Stimulated activated CD4-positive, alpha-beta T cell treated with anti-CD3 and anti-CD28 coated beads, Interleukin-4, amount 100 ng/mL, for 24 hours (primary cell): ENCODE data around the gene STX10.
A peak's percentile ranks its signal among the peaks of the same experiment; 100 is the strongest.
"Not testable (repeated sequence)": the region's sequence is repeated elsewhere in the genome, so short reads cannot be mapped to it uniquely, and the experiment has no call there.

ENCODE experiments used
- DNase-seq: peaks from one replicate; pipeline ENCODE4 v3.0.0-alpha.2; 2020

The STX10 gene, protein sequence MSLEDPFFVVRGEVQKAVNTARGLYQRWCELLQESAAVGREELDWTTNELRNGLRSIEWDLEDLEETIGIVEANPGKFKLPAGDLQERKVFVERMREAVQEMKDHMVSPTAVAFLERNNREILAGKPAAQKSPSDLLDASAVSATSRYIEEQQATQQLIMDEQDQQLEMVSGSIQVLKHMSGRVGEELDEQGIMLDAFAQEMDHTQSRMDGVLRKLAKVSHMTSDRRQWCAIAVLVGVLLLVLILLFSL

DNA sequence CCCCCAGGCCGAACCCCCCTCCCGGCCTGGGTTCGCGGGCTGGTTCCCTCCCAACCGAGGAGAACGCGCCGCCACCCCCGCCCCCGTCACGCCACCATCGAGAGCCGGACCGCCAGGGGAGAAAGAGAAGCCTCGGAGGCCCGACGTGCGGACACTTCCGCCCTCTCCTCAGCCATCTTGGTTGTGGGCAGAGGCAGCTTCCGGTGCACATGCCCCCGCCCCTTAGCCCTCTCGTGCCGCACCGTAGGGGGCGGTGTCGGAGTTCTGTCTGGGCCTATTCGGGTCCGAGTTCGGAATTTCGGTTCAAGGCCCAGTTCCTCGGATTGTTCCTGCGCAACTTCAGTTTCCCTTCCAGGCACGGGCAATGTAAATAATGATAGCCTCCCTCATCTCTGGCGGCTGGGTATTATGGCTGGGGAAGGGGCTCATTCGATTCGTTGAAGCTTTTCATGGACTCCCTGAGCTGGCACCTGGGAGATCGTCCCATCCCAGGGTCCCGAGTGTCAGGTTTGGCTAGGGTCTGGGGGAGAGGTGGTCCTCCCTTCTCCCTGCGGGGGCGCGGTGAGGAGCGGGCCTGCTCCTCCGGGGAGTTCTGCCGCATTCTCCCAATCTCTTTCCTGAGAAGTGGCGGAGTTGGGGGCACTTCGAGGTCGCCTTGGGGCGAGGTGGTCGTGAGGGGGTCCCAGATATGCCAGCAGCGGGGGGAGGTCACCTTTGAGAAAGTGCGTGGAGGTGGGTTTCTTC, at the start of gene STX10, which contains the start of gene IER2:
STX10 (minus strand) TSS at position 189 of the 744 bp plus-strand sequence. CDS start 202 bp downstream, outside the sequence.
IER2 (plus strand) TSS at position 225 of the 744 bp plus-strand sequence. CDS start 2,776 bp downstream, outside the sequence.
- peak; percentile 94 for DNase-seq

DNA sequence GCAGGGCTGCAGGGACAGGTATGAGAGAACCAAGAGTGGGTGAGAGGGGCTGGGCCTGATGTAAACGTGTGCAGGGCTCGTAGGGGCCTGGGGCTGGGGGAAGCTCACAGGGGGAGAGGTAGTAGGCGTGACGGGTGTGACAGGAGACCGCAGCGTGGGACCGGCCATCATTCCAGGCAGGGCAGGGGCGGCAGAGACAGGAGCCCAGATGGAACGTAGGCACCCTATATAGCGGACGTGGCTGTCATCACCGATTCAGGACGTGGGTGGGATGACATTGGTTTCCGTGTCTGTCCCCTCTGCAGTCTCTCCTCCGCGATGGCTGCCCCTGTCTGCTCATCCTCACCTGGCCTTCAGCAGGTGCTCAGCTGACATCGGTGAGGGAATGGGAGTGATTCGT, 48.5 kb upstream of the STX10 start:
- DNase-seq: no peak

DNA sequence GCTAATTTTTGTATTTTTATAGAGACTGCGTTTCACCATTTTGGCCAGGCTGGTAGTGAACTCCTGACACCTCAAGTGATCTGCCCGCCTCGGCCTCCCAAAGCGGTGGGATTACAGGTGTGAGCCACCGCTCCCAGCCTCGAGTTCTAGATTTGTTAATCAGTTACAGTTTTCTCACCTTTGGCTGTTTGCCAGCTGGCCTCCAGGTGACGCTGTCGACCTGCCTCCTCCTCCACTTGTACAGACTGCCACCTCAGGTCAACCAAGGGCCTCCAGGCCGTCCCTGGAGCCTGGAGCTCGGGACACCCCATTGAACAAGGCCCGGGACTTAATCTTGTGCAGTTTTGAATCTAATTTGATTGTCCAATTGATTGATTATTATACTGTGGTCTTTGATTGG, 45.5 kb upstream of the STX10 start:
- DNase-seq: peak; percentile 65

DNA sequence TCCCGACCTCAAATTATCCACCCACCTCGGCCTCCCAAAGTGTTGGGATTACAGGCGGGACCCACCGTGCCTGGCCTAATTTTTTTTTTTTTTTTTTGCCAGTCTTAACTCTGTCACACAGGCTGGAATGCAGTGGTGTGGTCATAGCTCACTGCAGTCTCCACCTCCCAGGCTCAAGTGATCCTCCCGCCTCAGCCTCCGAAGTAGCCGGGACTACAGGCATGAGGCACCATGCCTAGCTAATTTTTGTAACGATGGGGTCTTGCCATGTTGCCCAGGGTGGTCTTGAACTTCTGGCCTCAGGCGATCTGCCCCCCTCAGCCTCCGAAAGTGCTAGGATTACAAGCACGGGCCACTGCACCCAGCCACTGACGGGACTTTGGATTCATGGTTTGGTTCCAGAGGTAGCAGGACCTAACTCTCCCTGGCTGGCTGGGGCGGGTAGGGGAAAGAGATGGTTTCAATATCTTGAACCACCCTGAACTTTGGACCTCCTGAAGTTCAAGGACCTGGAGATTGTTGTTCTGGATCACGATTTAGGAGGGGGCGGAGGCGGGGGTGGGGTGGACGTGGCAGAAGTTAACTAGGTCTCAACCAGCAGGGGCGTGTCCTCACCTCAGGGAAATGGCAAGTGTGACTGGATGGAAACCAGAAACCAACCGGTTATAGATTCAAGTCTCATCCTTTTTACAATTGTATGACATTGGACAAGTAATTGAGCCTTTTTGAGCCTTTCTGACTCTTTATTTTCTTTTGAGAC, 40.8 kb upstream of the STX10 start:
- peak; percentile 28 for DNase-seq

DNA sequence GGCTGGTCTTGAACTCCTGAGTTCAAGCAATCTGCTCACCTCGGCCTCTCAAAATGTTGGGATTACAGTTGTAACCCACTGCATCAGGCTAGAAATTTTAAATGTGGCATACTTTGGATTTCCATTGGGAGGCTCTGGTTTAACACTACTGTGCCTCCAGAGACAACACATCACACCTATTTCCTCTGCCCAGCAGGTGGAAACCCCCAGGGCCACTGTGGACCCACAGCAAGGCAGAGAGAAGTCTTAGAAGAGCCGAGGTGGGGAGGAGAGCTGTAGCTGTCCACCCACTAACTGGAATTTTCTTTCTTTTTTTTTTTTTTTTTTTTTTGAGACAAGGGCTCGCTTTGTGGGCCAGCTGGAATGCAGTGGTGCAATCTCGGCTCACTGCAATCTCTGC, 39.4 kb upstream of the STX10 start:
- DNase-seq: no peak

DNA sequence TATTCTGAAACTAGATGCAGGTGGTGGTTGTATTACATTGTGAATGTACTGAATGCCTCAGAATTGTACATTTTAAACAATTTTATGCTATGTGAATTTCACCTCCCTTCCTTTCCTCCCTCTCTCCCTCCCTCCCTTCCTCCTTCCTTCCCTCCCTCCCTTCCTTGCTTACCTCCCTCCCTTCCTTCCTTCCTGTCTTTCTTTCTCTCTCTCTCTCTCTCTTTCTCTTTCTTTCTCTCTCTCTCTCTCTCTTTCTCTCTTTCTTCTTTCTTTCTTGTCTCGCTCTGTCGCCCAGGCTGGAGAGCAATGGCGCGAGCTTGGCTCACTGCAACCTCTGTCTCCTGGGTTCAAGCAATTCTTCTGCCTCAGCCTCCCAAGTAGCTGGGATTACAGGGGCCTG, 37.2 kb upstream of the STX10 start:
- no peak for DNase-seq

DNA sequence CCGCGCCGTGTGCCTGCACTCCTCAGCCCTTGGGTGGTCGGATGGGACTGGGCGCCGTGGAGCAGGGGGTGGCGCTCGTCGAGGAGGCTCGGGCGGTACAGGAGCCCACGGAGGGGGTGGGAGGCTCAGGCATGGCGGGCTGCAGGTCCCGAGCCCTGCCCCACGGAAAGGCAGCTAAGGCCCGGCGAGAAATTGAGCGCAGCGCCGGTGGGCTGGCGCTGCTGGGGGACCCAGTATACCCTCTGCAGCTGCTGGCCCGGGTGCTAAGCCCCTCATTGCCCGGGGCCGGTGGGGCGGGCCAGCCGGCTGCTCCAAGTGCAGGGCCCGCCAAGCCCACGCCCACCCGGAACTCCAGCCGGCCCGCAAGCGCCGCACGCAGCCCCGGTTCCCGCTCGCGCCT, 36.5 kb upstream of the STX10 start:
- DNase-seq: not testable (repeated sequence)

DNA sequence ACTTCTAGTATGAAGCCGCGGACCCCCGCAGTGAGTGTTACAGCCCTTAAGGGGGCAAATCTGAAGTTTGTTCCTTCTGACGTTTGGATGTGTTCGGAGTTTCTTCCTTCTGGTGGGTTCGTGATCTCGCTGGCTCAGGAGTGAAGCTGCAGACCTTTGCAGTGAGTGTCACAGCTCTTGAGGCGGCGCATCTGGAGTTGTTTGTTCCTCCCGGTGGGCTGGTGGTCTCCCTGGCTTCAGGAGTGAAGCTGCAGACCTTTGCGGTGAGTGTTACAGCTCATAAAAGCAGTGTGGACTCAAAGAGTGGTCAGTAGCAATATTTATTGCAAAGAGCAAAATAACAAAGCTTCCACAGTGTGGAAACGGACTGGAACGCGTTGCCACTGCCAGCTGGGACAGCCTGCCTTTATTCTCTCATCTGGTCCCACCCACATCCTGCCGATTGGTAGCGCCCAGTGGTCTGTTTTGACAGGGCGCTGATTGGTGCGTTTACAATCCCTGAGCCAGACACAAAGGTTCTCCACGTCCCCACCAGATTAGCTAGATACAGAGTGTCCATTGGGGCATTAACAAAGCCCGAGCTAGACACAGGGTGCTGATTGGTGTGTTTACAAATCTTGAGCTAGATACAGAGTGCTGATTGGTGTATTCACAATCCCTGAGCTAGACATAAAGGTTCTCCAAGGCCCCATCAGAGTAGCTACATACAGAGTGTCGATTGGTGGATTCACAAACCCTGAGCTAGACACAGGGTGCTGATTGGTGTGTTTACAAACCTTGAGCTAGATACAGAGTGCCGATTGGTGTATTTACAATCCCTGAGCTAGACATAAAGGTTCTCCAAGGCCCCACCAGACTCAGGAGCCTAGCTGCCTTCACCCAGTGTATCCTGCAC, 35.8 kb upstream of the STX10 start:
- DNase-seq: not testable (repeated sequence)

DNA sequence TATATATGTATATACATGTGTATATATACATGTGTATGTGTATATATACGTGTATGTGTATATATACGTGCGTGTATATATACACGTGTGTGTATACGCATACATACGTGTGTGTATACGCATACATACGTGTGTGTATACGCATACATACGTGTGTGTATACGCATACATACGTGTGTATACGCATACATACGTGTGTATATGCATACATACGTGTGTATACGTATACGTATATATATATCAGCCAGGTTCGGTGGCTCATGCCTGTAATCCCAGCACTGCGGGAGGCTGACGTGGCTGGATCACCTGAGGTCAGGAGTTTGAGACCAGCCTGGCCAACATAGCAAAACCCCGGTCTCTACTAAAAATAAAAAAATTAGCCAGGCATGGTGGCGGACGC, 34.8 kb upstream of the STX10 start:
- DNase-seq: not testable (repeated sequence)

DNA sequence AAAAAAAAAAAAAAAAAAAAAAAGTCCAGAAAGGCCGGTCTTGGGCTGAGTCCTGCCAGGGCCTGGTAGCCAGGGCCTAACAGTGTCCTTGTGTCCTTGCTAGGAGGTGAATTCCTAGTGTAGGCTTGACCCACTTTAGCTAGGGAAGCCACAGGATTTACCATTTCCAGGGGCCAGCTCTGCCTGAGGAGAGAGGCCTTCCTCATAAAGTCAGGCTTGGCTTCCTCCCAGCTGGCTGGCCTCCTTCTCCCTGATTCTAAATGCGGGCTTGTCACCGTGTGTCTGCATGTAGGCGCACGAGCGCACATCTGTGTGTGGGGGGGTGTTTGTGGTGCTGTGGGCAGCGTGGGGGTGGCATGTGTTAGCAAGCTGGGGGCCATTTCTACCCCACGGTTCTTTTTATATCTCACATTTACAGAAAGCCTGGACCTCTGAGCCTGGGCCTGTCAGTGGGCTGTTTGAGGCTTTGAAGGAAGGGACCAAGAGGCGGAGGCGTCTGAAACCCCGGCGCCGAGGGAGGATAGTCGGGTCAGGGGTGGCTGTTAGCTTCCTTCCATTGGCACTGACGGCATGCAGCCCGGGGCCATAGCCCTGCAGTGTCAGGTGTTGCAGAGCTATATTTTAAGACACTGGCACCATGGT, 31.7 kb upstream of the STX10 start:
- peak; percentile 39 for DNase-seq

DNA sequence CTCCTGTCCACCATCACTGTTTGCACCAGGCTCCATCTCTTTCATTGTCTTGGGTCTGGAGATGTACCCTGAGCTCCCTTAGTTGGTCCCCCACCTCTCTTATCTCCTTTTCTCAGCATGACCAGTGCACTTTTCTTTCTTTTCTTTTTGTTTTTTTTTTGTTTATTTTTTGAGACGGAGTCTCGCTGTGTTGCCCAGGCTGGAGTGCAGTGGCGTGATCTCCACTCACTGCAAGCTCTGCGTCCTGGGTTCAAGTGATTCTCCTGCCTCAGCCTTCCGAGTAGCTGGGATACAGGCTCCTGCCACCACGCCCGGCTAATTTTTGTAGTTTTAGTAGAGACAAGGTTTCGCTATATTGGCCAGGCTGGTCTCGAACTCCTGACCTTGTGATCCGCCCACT, 28.1 kb upstream of the STX10 start:
- not testable (repeated sequence) for DNase-seq

DNA sequence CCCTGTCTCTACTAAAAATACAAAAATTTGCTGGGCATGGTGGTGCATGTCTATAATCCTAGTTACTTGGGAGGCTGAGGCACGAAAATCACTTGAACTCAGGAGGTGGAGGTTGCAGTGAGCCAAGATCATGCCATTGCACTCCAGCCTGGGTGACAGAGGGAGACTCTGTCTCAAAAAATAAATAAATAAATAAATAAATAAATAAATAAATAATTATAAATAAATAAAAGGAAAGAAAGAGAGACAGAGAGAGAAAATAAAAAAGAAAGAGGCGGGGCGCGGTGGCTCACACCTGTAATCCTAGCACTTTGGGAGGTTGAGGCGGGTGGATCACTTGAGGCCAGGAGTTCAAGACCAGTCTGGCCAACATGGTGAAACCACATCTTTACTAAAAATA, 27.4 kb upstream of the STX10 start:
- not testable (repeated sequence) for DNase-seq

DNA sequence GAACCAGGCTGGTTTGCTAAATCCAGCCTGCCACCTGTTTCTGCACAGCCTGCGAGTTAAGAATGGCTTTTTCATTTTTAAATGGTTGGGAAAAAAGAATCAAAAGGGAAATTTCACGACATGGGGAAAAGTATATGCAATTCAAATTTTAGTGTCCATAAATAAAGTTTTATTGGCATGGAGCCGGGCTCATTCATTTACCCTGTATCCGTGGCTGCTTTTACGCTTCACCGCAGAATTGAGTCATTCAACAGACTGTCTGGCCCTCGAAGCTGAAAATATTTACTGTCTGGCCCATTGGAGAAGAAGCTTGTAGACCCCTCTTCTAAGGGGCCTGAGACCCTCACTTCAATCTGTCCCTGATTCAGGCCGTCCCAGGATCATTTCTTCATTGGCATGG, 26.2 kb upstream of the STX10 start:
- no peak for DNase-seq

DNA sequence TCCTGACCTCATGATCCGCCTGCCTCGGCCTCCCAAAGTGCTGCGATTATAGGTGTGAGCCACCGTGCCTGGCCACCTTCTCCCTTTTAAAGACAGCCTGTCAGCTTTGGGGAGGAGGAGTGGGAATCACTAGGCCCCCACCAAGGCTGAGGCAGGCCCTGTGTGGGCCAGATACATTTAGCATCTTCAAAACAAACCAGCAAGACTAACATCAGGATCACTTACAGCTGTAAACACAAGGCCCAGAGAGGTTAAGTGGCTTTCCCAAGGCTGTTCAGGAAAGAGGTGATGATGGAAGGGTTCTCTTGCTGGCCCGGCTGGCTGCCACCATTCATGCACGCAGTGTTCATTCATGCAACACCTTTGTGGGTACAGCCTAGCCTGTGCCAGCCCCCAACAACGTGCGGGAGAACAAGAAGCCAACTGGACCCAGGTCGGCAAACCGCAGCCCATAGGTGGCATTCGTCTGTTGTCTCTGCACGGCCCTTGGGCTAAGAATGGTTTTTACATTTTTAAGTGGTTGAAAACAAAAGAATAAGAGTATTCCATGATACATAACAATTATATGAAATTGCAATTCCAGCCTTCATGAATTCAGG, 23.1 kb upstream of the STX10 start:
- DNase-seq: no peak

DNA sequence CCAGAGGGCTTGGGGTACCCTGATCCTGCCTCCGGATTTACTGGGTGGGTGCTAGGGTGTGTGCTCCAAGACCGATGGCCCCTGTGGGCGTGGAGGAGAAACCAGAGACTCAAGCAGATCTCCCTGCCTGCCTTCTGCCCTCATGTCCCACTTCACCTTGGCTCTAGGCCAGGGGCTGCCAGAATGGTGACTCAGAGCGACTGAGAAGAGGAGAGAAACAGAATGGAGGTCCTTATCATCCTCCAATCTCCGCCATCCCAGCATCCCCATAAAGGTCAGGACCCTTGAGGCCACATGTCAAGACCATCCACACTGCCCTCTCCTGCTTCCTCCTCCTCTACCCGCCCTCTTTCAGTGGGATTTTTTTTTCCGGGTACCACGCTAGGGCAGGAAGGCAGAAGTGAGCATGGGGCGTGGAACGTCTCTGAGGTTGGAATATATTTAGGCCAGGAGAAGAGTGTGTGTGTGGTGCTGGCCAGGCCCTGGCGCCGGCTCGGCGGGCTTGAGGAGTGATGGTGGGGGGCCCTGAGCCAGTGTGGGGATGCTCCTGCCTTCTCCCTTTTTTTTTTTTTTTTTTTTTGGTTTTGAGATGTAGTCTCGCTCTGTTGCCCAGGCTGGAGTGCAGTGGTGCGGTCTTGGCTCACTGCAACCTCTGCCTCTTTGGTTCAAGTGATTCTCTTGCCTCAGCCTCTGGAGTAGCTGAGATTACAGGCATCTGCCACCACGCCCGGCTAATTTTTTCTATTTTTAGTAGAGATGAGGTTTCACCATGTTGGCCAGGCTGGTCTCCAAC, 22.4 kb upstream of the STX10 start:
- peak; percentile 86 for DNase-seq

DNA sequence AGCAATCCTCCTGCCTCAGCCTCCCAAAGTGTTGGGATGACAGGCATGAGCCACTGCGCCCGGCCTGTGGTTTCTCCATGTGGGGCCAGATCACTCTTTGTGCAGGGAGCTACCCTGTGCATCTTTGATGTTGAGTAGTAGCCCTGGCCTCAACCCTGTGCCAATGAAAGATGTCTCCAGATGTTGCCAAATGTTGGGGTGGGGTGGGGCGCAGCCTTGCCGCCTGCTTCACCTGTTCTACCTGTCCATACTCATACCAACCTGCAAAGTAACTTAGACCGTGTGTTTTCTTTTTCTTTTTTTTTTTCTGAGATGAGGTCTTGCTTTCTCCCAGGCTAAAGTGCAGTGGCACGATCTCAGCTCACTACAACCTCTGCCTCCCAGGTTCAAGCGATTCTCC, 21.0 kb upstream of the STX10 start:
- DNase-seq: no peak

DNA sequence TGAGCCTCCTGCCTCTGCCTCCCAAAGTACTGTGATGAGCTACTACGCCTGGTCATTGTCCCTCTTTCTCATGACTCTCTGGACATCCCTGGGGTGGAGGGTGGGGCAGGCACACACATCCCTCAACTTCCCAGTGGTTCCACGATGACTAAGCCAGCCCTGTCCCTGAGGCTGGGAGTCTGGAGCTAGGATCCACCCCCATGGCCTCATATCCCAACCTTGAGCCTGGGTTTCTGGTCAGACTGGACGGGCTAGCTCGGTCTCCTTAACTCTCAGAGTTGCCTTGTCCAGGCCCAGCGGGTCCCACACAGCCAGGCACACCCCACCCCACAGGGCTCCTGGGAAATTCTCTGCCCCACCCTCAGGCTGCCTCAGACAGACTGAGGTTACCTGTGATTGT, 19.6 kb upstream of the STX10 start:
- no peak for DNase-seq

DNA sequence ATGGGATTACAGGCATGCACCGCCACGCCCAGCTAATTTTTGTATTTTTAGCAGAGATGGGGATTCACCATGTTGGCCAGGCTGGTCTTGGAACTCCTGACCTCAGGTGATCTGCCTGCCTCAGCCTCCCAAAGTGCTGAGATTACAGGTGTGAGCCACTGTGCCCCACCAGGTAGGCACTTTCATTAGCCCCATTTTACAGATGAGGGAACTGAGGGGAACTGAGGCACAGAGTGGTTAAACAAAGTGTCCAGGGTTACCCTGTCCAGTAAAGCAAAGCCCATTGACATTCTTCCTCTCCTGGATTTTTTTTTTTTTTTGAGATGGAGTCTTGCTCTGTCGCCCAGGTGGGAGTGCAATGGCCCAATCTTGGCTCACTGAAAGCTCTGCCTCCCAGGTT, 16.0 kb upstream of the STX10 start:
- DNase-seq: not testable (repeated sequence)

DNA sequence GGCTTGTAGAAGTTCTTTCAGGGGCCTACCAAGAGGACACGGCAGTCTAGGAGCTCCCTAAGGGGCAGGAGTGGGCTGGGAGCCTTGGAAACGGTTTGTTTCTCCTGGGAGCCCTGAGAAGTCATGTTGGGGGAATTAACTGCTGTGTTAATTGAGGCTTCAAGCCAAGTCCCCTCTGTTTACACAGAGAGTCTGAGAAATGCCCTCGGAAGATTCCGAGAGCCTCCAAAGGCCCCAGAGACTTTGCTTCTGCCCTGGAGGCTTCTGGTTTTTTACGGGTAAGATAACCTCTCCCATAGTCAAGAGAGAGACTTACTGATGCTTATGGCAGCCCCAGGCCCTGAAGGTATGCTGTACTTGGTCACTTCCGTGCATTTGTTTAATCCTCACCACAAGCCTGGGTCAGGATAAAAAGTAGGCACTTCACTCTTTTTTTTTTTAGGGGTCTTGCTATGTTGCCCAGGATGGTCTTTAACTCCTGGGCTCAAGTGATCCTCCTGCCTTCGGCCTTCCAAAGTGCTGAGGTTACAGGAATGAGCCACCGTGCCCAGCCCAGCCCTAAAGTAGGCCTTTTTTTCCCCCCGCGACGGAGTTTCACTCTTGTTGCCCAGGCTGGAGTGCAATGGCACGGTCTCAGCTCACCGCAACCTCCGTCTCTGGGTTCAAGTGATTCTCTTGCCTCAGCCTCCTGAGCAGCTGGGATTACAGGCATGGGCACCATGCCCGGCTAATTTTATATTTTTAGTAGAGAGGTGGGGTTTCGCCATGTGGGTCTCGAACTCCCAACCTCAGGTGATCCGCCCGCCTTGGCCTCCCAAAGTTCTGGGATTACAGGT, 15.2 kb upstream of the STX10 start:
- DNase-seq: no peak
